CD4-positive, alpha-beta T cell treated with Interleukin-17A for 4 hours (primary cell): ENCODE results near the gene ISY1.
"Not testable (repeated sequence)": the region's sequence is repeated elsewhere in the genome, so short reads cannot be mapped to it uniquely, and the experiment has no call there.

Experiments
- DNase-seq: peaks from one replicate; pipeline ENCODE4 v3.0.0-alpha.2; 2020; ENCODE audit warnings: mixed read lengths

The ISY1 gene

GRCh38 chr3:129160891-129161859 lies at the start of gene ISY1:
ISY1 (minus strand) TSS chr3:129161063; CDS start chr3:129160975, 88 bp downstream.
- DNase-seq, result peak; percentile 87

GRCh38 chr3:129207479-129207878 lies 46.6 kb upstream of the ISY1 start:
- DNase-seq, result no peak

- no peak for DNase-seq
Observed at GRCh38 chr3:129205109-129205832, 44.4 kb upstream of the ISY1 start.

GRCh38 chr3:129204473-129204872 lies 43.6 kb upstream of the ISY1 start:
- DNase-seq, result no peak

- DNase-seq, result no peak
Observed at GRCh38 chr3:129199366-129199765, 38.5 kb upstream of the ISY1 start.

GRCh38 chr3:129197321-129197720 lies 36.5 kb upstream of the ISY1 start:
- DNase-seq, result no peak

GRCh38 chr3:129196601-129197000 lies 35.7 kb upstream of the ISY1 start:
- DNase-seq, result no peak

- no peak for DNase-seq
Observed at GRCh38 chr3:129195731-129196256, 34.9 kb upstream of the ISY1 start.

GRCh38 chr3:129189793-129190192 lies 28.9 kb upstream of the ISY1 start:
- DNase-seq, result not testable (repeated sequence)

- DNase-seq, result no peak
Observed at GRCh38 chr3:129187857-129188256, 27.0 kb upstream of the ISY1 start.

- no peak for DNase-seq
Observed at GRCh38 chr3:129185783-129186182, 24.9 kb upstream of the ISY1 start.

- DNase-seq, result not testable (repeated sequence)
Observed at GRCh38 chr3:129184784-129185542, 24.1 kb upstream of the ISY1 start.

- DNase-seq, result no peak
Observed at GRCh38 chr3:129184396-129184657, 23.5 kb upstream of the ISY1 start.

- DNase-seq, result peak; percentile 92
Observed at GRCh38 chr3:129183569-129184395, 22.9 kb upstream of the ISY1 start, which contains the start of gene CNBP. CNBP (minus strand) TSS chr3:129183896; CDS start chr3:129171757, 12,139 bp downstream.

- peak; percentile 26 for DNase-seq
Observed at GRCh38 chr3:129182390-129183185, 21.7 kb upstream of the ISY1 start.

GRCh38 chr3:129181819-129182218 lies 21.0 kb upstream of the ISY1 start:
- no peak for DNase-seq

GRCh38 chr3:129180461-129180860 lies 19.6 kb upstream of the ISY1 start:
- DNase-seq, result no peak

- DNase-seq, result no peak
Observed at GRCh38 chr3:129176051-129176450, 15.2 kb upstream of the ISY1 start.

- no peak for DNase-seq
Observed at GRCh38 chr3:129173725-129174124, 12.9 kb upstream of the ISY1 start.

- no peak for DNase-seq
Observed at GRCh38 chr3:129173206-129173605, 12.3 kb upstream of the ISY1 start.
